Naive thymus-derived CD4-positive, alpha-beta T cell (primary cell): ENCODE measurements around the gene GGA1. TPM values are rescaled to one million over a fixed set of nuclear protein-coding genes. Genes with fewer than 3 reads are reported as not detected.
A peak's percentile ranks its signal among the peaks of the same experiment; 100 is the strongest.

Source experiments
- ATAC-seq: fragments of 150-1000 bp; cut with Tn5 transposase; 2 replicates; pipeline ENCODE4 v1.10.0; 2021; ENCODE audit warnings: mild to moderate bottlenecking, moderate library complexity
- CTCF ChIA-PET: fragments of 350-600 bp; sonication (Branson Sonifier 250); formaldehyde crosslinking; loops from one replicate; lab custom pipeline; 2021; ENCODE audit warnings: antibody characterized with exemption; lab: Charles Lee
- POLR2A ChIA-PET: fragments of 350-600 bp; sonication (Branson Sonifier 250); formaldehyde crosslinking; loops from one replicate; lab custom pipeline; 2021; ENCODE audit warnings: antibody characterized with exemption, inconsistent platforms; lab: Charles Lee
- DNase-seq, 9 donors: peaks; one replicate each; pipeline versions ENCODE4 v3.0.0 to v3.0.0-alpha.2; 2020 to 2022; ENCODE audit warnings: mixed read lengths in 1 of 9
- H3K27ac ChIP-seq: one replicate; pipeline ENCODE4 v1.7.0; 2013; ENCODE audit warnings: mild to moderate bottlenecking, low read depth, low read length, moderate library complexity
- H3K27me3 ChIP-seq, 2 donors: one replicate each; pipeline ENCODE4 v1.7.0; 2013; ENCODE audit warnings: low read length in 2 of 2, mild to moderate bottlenecking in 2 of 2, moderate library complexity in 2 of 2; ENCODE audit not compliant: control insufficient read depth in 2 of 2, insufficient read depth in 2 of 2
- H3K36me3 ChIP-seq, 3 experiments: 1 replicate in 2 of 3; 2 replicates in 1 of 3; pipeline ENCODE4 v1.7.0; 2013; ENCODE audit warnings: low read length in 3 of 3, mild to moderate bottlenecking in 3 of 3, moderate library complexity in 1 of 3; ENCODE audit not compliant: insufficient read depth in 3 of 3, control insufficient read depth in 2 of 3
- H3K4me1 ChIP-seq, 2 donors: one replicate each; pipeline ENCODE4 v1.7.0; 2013; ENCODE audit warnings: low read length in 2 of 2, mild to moderate bottlenecking in 2 of 2, moderate library complexity in 1 of 2; ENCODE audit not compliant: control insufficient read depth in 2 of 2, insufficient read depth in 2 of 2
- H3K4me3 ChIP-seq: 2 replicates; pipeline ENCODE4 v1.7.0; 2013; ENCODE audit warnings: mild to moderate bottlenecking, low read length
- H3K9me3 ChIP-seq, 3 experiments: 1 replicate in 2 of 3; 2 replicates in 1 of 3; pipeline ENCODE4 v1.7.0; 2013; ENCODE audit warnings: low read length in 3 of 3; ENCODE audit not compliant: control insufficient read depth in 2 of 3
- H3K27ac Mint-ChIP-seq, 9 donors: one replicate each; pipeline ENCODE4 v1.8.0; 2020 to 2022; ENCODE audit warnings: mixed read lengths in 9 of 9, mild to moderate bottlenecking in 8 of 9, moderate library complexity in 5 of 9, inconsistent platforms in 2 of 9
- H3K27me3 Mint-ChIP-seq, 5 donors: one replicate each; pipeline ENCODE4 v1.8.0; 2021 to 2022; ENCODE audit warnings: mixed read lengths in 5 of 5, mild to moderate bottlenecking in 1 of 5
- H3K36me3 Mint-ChIP-seq, 5 donors: one replicate each; pipeline ENCODE4 v1.8.0; 2020 to 2022; ENCODE audit warnings: mixed read lengths in 5 of 5, mild to moderate bottlenecking in 3 of 5, inconsistent platforms in 1 of 5
- H3K4me1 Mint-ChIP-seq, 7 donors: one replicate each; pipeline ENCODE4 v1.8.0; 2020 to 2022; ENCODE audit warnings: mixed read lengths in 7 of 7, mild to moderate bottlenecking in 3 of 7, inconsistent platforms in 1 of 7
- H3K4me3 Mint-ChIP-seq, 10 donors: one replicate each; pipeline ENCODE4 v1.8.0; 2020 to 2022; ENCODE audit warnings: mild to moderate bottlenecking in 10 of 10, mixed read lengths in 10 of 10, moderate library complexity in 6 of 10, inconsistent platforms in 2 of 10
- H3K9me3 Mint-ChIP-seq, 11 donors: one replicate each; pipeline ENCODE4 v1.8.0; 2020 to 2022; ENCODE audit warnings: mixed read lengths in 11 of 11, mild to moderate bottlenecking in 4 of 11, inconsistent platforms in 1 of 11, moderate library complexity in 1 of 11
- intact Hi-C, 2 donors: fragments of 100-400 bp; cut with micrococcal nuclease; formaldehyde crosslinking; loops; one replicate each; pipeline ENCODE4 v1.15.1; 2023
- polyA plus RNA-seq, 2 donors: library from polyadenylated mRNA; unstranded; fragments of 300-500 nt; fragmentation: Illumina TruSeq; gene quantifications; one replicate each; pipeline ENCODE4 v1.2.3, GENCODE V29; 2021
- total RNA-seq, 6 experiments: library from RNA in 5 of 6; stranded (reverse) in 5 of 6; gene quantifications; 1 replicate in 5 of 6; 2 replicates in 1 of 6; pipeline ENCODE4 v1.2.3 and lab custom pipeline; 2021 to 2026

GGA1 gene
- total and polyA plus RNA-seq, 7 experiments from 2014 or later = 20.8 to 124 (median 87.2) TPM

DNA sequence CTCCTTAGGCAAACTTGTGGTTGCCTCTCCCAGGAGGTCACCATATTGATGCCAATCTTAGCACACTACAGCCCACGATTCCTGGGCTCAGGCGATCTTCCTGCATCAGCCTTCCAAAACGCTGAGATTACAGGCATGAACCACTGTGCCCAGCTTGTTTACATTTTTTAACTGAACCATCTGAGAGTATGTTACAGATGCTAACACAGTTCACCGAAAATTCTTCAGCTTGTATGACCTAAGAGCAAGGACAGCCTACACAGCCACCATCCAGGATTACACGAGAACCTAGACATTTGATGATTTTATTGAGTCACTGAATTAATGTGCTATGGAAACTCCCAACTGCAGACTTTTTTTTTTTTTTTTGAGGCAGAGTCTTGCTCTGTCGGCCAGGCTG, 61.0 kb downstream of the GGA1 start:
- Mint-ChIP-seq H3K36me3 (peaks cover 0 to 5% (median 0%) of the 10 kb centered on the region in 5 donors), H3K27me3 (no peaks in the 10 kb centered on the region), H3K27ac (peak overlapping the region in 4 of 9 donors; percentile 18 to 69 (median 48)), H3K4me3 (no peak overlapping the region), H3K4me1 (peaks cover 9 to 47% (median 36%) of the 10 kb centered on the region in 7 donors), H3K9me3 (peaks cover 0 to 1% (median 0%) of the 10 kb centered on the region in 11 donors)
- ChIA-PET CTCF (interaction anchor here (0.7 to 1.6 kb wide), 4 partner anchors 9 to 36 kb away, joined by 3 to 6 read pairs (median 5); no protein-coding TSS in a partner anchor), POLR2A (interaction anchor here (1.3 to 10.0 kb wide), 5 partner anchors 8 to 133 kb away, joined by 3 to 142 read pairs (median 5); partner anchors contain the start of genes NOL12 and PDXP)
- H3K4me1 ChIP-seq = peaks cover 3 to 21% of the 10 kb centered on the region in 2 donors
- ATAC-seq = no peak
- H3K4me3 ChIP-seq = no peak overlapping the region
- H3K36me3 ChIP-seq = peaks cover 0 to 13% (median 0%) of the 10 kb centered on the region in 3 experiments
- no peak overlapping the region for H3K27ac ChIP-seq
- intact Hi-C loops = no loop called here
- DNase-seq = no peak
- H3K9me3 ChIP-seq = no peaks in the 10 kb centered on the region
- H3K27me3 ChIP-seq = no peaks in the 10 kb centered on the region

GRCh38 chr22:37672206-37672919, 63.7 kb downstream of the GGA1 start:
- DNase-seq (peak in 5 of 9 donors; percentile 35 to 55 (median 46)), ATAC-seq (no peak)
- Mint-ChIP-seq H3K36me3 (peaks cover 0 to 5% (median 0%) of the 10 kb centered on the region in 5 donors), H3K4me3 (peak overlapping the region; percentile 3 to 75 (median 68)), H3K9me3 (peaks cover 0 to 1% (median 0%) of the 10 kb centered on the region in 11 donors), H3K4me1 (peaks cover 9 to 64% (median 42%) of the 10 kb centered on the region in 7 donors), H3K27me3 (no peaks in the 10 kb centered on the region), H3K27ac (peak overlapping the region; percentile 58 to 100 (median 87))
- Histone ChIP-seq H3K27ac (peak overlapping the region; percentile 45), H3K4me3 (no peak overlapping the region), H3K36me3 (no peaks in the 10 kb centered on the region), H3K9me3 (no peaks in the 10 kb centered on the region), H3K27me3 (no peaks in the 10 kb centered on the region), H3K4me1 (peaks cover 14 to 33% of the 10 kb centered on the region in 2 donors)
- ChIA-PET POLR2A (interaction anchor here (1.0 to 10.0 kb wide), 7 partner anchors 8 to 64 kb away, joined by 3 to 142 read pairs (median 6); partner anchors contain the start of genes NOL12 and PDXP), CTCF (interaction anchor here (1.1 to 2.1 kb wide), 4 partner anchors 9 to 29 kb away, joined by 5 to 10 read pairs (median 6); partner anchors contain the start of gene PDXP)
- intact Hi-C loops = loop anchor here in 1 of 2 donors (10.0 kb wide), 2 partner anchors 388 to 448 kb away; partner anchors contain the start of gene CYTH4

- CTCF ChIA-PET = no interaction called here
- Histone ChIP-seq H3K4me3 (no peak overlapping the region), H3K4me1 (peaks cover 17 to 36% of the 10 kb centered on the region in 2 donors), H3K27ac (peak overlapping the region; percentile 45), H3K9me3 (no peaks in the 10 kb centered on the region), H3K27me3 (no peaks in the 10 kb centered on the region), H3K36me3 (no peaks in the 10 kb centered on the region)
- Mint-ChIP-seq H3K27ac (peak overlapping the region; percentile 59 to 100 (median 93)), H3K9me3 (peaks cover 0 to 1% (median 0%) of the 10 kb centered on the region in 11 donors), H3K4me3 (peak overlapping the region in 8 of 10 donors; percentile 3 to 75 (median 68)), H3K27me3 (no peaks in the 10 kb centered on the region), H3K4me1 (peaks cover 9 to 70% (median 47%) of the 10 kb centered on the region in 7 donors), H3K36me3 (peaks cover 0 to 7% (median 0%) of the 10 kb centered on the region in 5 donors)
- POLR2A ChIA-PET = interaction anchor here (0.8 to 10.0 kb wide), 7 partner anchors 8 to 34 kb away, joined by 3 to 142 read pairs (median 18); partner anchors contain the start of genes NOL12, PDXP and SH3BP1
- ATAC-seq (no peak), DNase-seq (no peak)
- intact Hi-C loops = loop anchor here in 1 of 2 donors (10.0 kb wide), 2 partner anchors 388 to 448 kb away; partner anchors contain the start of gene CYTH4
Observed at GRCh38 chr22:37672920-37673455, 64.4 kb downstream of the GGA1 start.

DNA sequence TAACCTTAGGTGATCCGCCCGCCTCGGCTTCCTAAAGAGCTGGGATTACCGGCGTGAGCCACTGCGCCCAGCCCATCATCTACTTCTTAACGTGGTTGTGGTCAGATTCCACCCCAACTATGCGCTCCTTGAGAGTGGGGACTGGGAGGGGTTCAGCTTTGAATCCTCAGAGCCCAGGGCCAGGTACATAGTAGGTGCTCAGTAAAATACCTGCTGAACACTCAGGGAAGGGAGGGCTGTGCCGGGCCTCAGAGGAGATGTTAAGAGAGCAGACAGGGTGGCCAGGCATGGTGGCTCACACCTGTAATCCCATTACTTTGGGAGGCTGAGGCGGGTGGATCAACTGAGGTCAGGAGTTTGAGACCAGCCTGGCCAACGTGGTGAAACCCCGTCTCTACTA, 65.6 kb downstream of the GGA1 start:
- peak overlapping the region; percentile 58 to 100 (median 93) for H3K27ac Mint-ChIP-seq
- no peaks in the 10 kb centered on the region for H3K36me3 ChIP-seq
- DNase-seq (no peak), ATAC-seq (no peak)
- peak overlapping the region; percentile 48 to 99 (median 90) for H3K4me3 Mint-ChIP-seq
- peaks cover 22 to 39% of the 10 kb centered on the region in 2 donors for H3K4me1 ChIP-seq
- ChIA-PET CTCF (interaction anchor here (0.7 to 13.7 kb wide), 4 partner anchors 9 to 36 kb away, joined by 4 to 254 read pairs (median 4); partner anchors contain the start of gene SH3BP1), POLR2A (interaction anchor here (0.6 to 10.0 kb wide), 6 partner anchors 10 to 41 kb away, joined by 3 to 142 read pairs (median 50); partner anchors contain the start of genes PDXP and SH3BP1)
- H3K4me3 ChIP-seq = no peak overlapping the region
- peaks cover 9 to 73% (median 49%) of the 10 kb centered on the region in 7 donors for H3K4me1 Mint-ChIP-seq
- peak overlapping the region; percentile 48 for H3K27ac ChIP-seq
- H3K27me3 Mint-ChIP-seq = no peaks in the 10 kb centered on the region
- peaks cover 0 to 7% (median 0%) of the 10 kb centered on the region in 5 donors for H3K36me3 Mint-ChIP-seq
- intact Hi-C loops = loop anchor here in 1 of 2 donors (10.0 kb wide), 2 partner anchors 389 to 449 kb away; partner anchors contain the start of gene CYTH4
- no peaks in the 10 kb centered on the region for H3K9me3 ChIP-seq
- H3K9me3 Mint-ChIP-seq = peaks cover 0 to 1% (median 0%) of the 10 kb centered on the region in 11 donors
- H3K27me3 ChIP-seq = no peaks in the 10 kb centered on the region

DNA sequence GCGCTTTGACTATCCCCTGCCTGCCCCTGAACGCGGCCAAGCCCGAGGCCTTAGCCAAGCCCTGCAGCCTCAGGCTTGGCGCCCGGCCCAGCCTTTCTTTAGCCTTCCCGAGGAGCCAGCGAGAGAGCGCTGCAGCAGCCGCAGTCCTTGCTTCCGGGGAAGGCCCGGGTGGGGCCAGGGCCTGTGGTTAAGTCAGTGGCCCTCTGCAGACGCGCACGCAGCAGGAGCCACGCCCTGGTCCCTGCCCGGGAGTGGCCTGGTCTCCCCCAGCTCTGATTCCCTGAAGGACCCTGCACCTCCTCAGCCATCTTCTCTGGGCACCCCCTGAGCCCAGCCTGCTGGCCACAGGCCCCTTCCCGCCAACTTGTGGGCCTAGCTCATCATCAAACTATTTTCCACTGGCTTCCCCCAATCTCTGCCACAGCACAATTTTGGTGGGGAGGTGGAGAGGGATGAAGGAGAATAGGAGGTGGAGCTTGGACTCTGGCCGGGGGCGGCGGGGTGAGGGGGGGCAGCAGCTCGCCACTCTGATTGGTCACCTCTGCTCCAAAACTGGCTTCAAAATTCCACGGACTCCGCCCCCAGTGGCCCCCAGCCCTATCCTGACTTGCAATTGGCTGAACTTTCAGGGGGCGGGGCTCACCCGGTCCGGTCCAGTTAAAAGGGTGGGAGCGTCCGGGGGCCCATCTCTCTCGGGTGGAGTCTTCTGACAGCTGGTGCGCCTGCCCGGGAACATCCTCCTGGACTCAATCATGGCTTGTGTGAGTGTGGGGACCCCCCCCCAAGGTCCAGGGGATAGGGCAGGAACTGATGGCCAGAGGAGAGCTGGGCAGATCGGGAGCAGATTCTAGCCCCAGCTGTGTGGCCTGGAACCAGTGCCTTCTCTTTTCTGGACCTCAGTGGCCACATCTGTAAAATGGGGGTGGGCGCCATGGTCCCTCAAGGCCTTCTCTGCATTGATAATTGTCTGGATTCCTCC, 66.6 kb downstream of the GGA1 start, which contains the start of gene LGALS1:
LGALS1 (plus strand) TSS at position 686 of the 979 bp plus-strand sequence; CDS start at position 753, 67 bp downstream.
- ATAC-seq (peak; percentile 55), DNase-seq (peak; percentile 39 to 77 (median 53))
- H3K27me3 Mint-ChIP-seq = no peaks in the 10 kb centered on the region
- H3K9me3 Mint-ChIP-seq = peaks cover 0 to 1% (median 0%) of the 10 kb centered on the region in 11 donors
- peak within 1 kb of the TSS; percentile 60 for H3K4me3 ChIP-seq
- ChIA-PET CTCF (interaction anchor here (0.6 to 13.7 kb wide), 4 partner anchors 14 to 62 kb away, joined by 3 to 254 read pairs (median 4); partner anchors contain the start of gene SH3BP1), POLR2A (interaction anchor here (0.6 to 10.0 kb wide), 9 partner anchors 11 to 110 kb away, joined by 3 to 142 read pairs (median 34); partner anchors contain the start of genes GGA1, NOL12, PDXP and SH3BP1)
- peak within 1 kb of the TSS; percentile 94 to 100 (median 100) for H3K27ac Mint-ChIP-seq
- H3K36me3 Mint-ChIP-seq = peaks cover 0 to 9% (median 0%) of the 10 kb centered on the region in 5 donors
- peak within 1 kb of the TSS; percentile 99 for H3K27ac ChIP-seq
- H3K4me1 Mint-ChIP-seq = peaks cover 9 to 71% (median 51%) of the 10 kb centered on the region in 7 donors
- intact Hi-C loops = loop anchor here (5.0 to 10.0 kb wide), 4 partner anchors 132 to 450 kb away; partner anchors contain the start of genes CYTH4 (in 1 of the 2), EIF3L (in 1 of the 2) and GCAT (in 1 of the 2)
- peak within 1 kb of the TSS; percentile 82 to 99 (median 91) for H3K4me3 Mint-ChIP-seq
- H3K36me3 ChIP-seq = no peaks in the 10 kb centered on the region
- no peaks in the 10 kb centered on the region for H3K27me3 ChIP-seq
- H3K4me1 ChIP-seq = peaks cover 22 to 39% of the 10 kb centered on the region in 2 donors
- H3K9me3 ChIP-seq = no peaks in the 10 kb centered on the region
